Activated CD8-positive, alpha-beta T cell treated with anti-CD3 and anti-CD28 coated beads for 36 hours (primary cell): Measurements from ENCODE around the gene LNPEP. TPM values are rescaled to one million over a fixed set of nuclear protein-coding genes. Genes with fewer than 3 reads are reported as not detected.
A peak's percentile ranks its signal among the peaks of the same experiment; 100 is the strongest.

Experiments used
- ATAC-seq: fragments of 200-7000 bp; cut with Tn5 transposase; one replicate; pipeline ENCODE4 v1.10.0; 2021; ENCODE audit warnings: mild to moderate bottlenecking, moderate library complexity
- CTCF ChIA-PET: fragments of 350-600 bp; sonication (Branson Sonifier 250); formaldehyde crosslinking; loops from one replicate; lab custom pipeline; 2021; ENCODE audit warnings: antibody characterized with exemption; lab: Charles Lee
- POLR2A ChIA-PET: fragments of 350-600 bp; sonication (Branson Sonifier 250); formaldehyde crosslinking; loops from one replicate; lab custom pipeline; 2021; ENCODE audit warnings: antibody characterized with exemption; lab: Charles Lee
- DNase-seq: peaks from one replicate; pipeline ENCODE4 v3.0.0-alpha.2; 2020
- H3K27ac Mint-ChIP-seq: one replicate; pipeline ENCODE4 v1.8.0; 2021; ENCODE audit warnings: mild to moderate bottlenecking, mixed read lengths
- H3K27me3 Mint-ChIP-seq: one replicate; pipeline ENCODE4 v1.8.0; 2021; ENCODE audit warnings: mixed read lengths
- H3K36me3 Mint-ChIP-seq: one replicate; pipeline ENCODE4 v1.8.0; 2021; ENCODE audit warnings: low read depth, mixed read lengths
- H3K4me1 Mint-ChIP-seq: one replicate; pipeline ENCODE4 v1.8.0; 2021; ENCODE audit warnings: low read depth, mixed read lengths
- H3K4me3 Mint-ChIP-seq: one replicate; pipeline ENCODE4 v1.8.0; 2021; ENCODE audit warnings: mild to moderate bottlenecking, moderate library complexity, mixed read lengths
- H3K9me3 Mint-ChIP-seq: one replicate; pipeline ENCODE4 v1.8.0; 2021; ENCODE audit warnings: mixed read lengths
- intact Hi-C: fragments of 100-400 bp; cut with micrococcal nuclease; formaldehyde crosslinking; loops from one replicate; pipeline ENCODE4 v1.10.0; 2022
- total RNA-seq, 2 experiments: library from RNA; stranded (reverse); gene quantifications; one replicate each; pipeline ENCODE4 v1.2.3, GENCODE V29; 2021
- TF ChIP-seq, protein P1 (sequence below): fragments of 200-600 bp; IDR thresholded peaks from one replicate; pipeline ENCODE4 v1.8.0; 2022; ENCODE audit warnings: antibody characterized with exemption, mild to moderate bottlenecking

The LNPEP gene
- total RNA-seq, 2 experiments from 2014 or later = 51.2 to 53.7 TPM

DNA sequence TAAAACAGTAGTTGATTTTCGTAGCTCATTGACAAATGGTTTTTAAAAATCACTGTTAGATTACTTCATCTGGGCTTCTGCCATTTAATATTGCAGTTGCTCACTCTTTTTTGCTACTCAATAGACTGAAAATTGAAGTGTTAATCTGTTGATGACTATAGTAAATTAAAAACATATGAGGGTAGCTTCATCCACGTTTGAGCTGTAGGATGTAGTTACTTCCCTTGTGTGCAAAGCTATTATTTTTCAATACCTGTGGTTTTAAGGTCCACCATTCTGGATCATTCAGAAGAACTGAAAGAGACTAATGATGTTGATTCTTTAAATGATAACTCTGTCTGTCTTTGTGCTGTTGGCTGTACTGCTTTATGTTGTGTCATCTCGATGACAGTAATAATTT lies 74.7 kb downstream of the LNPEP start:
- CTCF ChIA-PET = interaction anchor here (1.0 to 2.4 kb wide), 7 partner anchors 13 to 151 kb away, joined by 3 to 15 read pairs (median 6); partner anchors contain the start of gene LIX1
- H3K36me3 Mint-ChIP-seq = peaks cover 35% of the 10 kb centered on the region
- TF ChIP-seq, protein P1, sequence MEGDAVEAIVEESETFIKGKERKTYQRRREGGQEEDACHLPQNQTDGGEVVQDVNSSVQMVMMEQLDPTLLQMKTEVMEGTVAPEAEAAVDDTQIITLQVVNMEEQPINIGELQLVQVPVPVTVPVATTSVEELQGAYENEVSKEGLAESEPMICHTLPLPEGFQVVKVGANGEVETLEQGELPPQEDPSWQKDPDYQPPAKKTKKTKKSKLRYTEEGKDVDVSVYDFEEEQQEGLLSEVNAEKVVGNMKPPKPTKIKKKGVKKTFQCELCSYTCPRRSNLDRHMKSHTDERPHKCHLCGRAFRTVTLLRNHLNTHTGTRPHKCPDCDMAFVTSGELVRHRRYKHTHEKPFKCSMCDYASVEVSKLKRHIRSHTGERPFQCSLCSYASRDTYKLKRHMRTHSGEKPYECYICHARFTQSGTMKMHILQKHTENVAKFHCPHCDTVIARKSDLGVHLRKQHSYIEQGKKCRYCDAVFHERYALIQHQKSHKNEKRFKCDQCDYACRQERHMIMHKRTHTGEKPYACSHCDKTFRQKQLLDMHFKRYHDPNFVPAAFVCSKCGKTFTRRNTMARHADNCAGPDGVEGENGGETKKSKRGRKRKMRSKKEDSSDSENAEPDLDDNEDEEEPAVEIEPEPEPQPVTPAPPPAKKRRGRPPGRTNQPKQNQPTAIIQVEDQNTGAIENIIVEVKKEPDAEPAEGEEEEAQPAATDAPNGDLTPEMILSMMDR = no peak

DNA sequence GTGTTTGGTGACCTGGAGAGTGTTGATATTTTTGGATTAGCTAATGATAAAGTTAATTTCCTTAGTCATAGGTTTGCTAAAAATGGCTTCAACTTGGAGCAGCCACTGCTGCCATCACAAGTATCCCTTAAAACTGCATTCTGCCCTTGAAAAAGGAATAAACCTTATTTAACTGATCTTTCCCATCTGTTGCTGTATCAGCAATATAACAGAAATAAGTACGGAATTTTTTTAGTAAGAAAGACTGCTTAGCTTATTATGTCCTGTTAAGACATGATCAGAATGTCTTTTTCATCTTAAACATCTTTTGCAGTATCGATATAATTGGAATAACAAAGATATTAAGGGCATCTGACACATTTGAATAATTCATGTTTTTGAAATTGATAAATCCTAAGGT lies 75.7 kb downstream of the LNPEP start:
- no peak overlapping the region for H3K4me3 Mint-ChIP-seq
- TF ChIP-seq, protein P1 = no peak
- intact Hi-C loops = no loop called here
- no peaks in the 10 kb centered on the region for H3K27me3 Mint-ChIP-seq
- peaks cover 37% of the 10 kb centered on the region for H3K36me3 Mint-ChIP-seq
- no peaks in the 10 kb centered on the region for H3K9me3 Mint-ChIP-seq
- DNase-seq = no peak
- ATAC-seq = no peak
- no peak overlapping the region for H3K27ac Mint-ChIP-seq
- ChIA-PET CTCF (interaction anchor here (1.0 to 2.4 kb wide), 6 partner anchors 14 to 150 kb away, joined by 3 to 15 read pairs (median 6); partner anchors contain the start of gene LIX1), POLR2A (interaction anchor here (0.7 kb wide), 1 partner anchor 17 kb away, joined by 3 read pairs; no protein-coding TSS in a partner anchor)
- H3K4me1 Mint-ChIP-seq = peaks cover 18% of the 10 kb centered on the region

More for the DNA sequence above, 74.7 kb downstream of the LNPEP start:
- H3K4me1 Mint-ChIP-seq = peaks cover 18% of the 10 kb centered on the region
- DNase-seq (no peak), ATAC-seq (no peak)
- POLR2A ChIA-PET = no interaction called here
- no peaks in the 10 kb centered on the region for H3K9me3 Mint-ChIP-seq
- H3K27ac Mint-ChIP-seq = no peak overlapping the region
- H3K27me3 Mint-ChIP-seq = no peaks in the 10 kb centered on the region
- intact Hi-C loops = no loop called here
- H3K4me3 Mint-ChIP-seq = no peak overlapping the region

DNA sequence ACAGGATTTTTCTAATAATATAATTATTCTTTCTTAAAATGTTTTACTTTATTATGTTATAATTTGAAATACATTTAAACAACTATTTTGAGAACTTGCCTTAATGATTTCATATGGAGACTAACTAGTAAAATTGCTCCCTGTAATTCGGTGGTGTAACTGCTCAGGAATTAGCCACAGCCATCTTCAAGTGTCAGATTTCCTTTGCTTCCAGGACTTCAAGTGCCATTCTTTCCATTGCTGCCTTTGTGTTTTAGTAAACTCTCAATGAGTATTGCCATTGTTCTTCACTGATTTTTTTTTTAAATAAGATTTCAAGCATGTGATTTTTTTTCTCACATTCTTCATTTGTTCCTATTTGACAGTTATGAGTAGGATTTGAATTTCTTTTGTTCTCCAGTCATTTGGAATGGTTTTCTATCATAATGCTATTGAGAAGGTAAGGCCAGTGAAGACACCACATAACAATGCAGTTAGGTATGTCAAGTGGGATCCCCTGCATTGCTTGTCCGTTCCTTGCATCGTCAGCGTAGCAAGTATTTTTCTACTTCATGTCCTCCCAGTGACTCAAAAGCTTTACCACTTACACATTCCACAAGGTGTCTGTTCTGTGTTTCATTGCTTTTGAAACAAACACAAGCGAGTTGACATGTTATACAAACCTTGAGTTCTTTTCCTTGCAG lies 83.7 kb downstream of the LNPEP start:
- peaks cover 52% of the 10 kb centered on the region for H3K36me3 Mint-ChIP-seq
- POLR2A ChIA-PET = no interaction called here
- ATAC-seq (no peak), DNase-seq (no peak)
- H3K27ac Mint-ChIP-seq = no peak overlapping the region
- H3K4me1 Mint-ChIP-seq = peaks cover 20% of the 10 kb centered on the region
- H3K4me3 Mint-ChIP-seq = no peak overlapping the region
- intact Hi-C loops = no loop called here
- H3K9me3 Mint-ChIP-seq = no peaks in the 10 kb centered on the region
- H3K27me3 Mint-ChIP-seq = no peaks in the 10 kb centered on the region
- CTCF ChIA-PET = interaction anchor here (1.0 kb wide), 1 partner anchor 142 kb away, joined by 3 read pairs; no protein-coding TSS in a partner anchor
- TF ChIP-seq, protein P1 = no peak

DNA sequence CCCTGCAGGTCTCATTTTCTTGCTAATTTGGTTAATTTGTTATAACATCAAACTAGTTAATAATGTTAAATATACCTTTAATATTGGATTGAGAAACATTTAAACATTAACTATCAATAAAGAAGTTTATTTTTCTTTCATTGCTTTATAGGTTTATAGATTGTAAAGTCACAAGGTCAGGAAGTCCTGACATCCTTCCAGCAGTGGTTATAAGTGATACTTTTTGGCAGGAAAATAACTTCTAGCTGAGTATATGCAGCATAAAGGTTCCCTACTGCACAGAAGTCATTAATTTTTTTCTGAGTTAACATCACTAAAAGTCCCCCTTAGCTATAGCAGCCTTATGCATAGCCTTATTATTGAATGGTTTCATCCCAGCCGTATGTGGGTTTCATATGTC lies 85.5 kb downstream of the LNPEP start:
- TF ChIP-seq, protein P1 = no peak
- POLR2A ChIA-PET = interaction anchor here (1.2 kb wide), 1 partner anchor 13 kb away, joined by 3 read pairs; no protein-coding TSS in a partner anchor
- CTCF ChIA-PET = interaction anchor here (0.7 to 1.6 kb wide), 4 partner anchors 10 to 153 kb away, joined by 3 to 6 read pairs (median 4); partner anchors contain the start of gene ERAP2
- H3K4me1 Mint-ChIP-seq = peaks cover 20% of the 10 kb centered on the region
- H3K27ac Mint-ChIP-seq = no peak overlapping the region
- H3K4me3 Mint-ChIP-seq = no peak overlapping the region
- DNase-seq (no peak), ATAC-seq (no peak)
- H3K9me3 Mint-ChIP-seq = no peaks in the 10 kb centered on the region
- intact Hi-C loops = no loop called here
- peaks cover 46% of the 10 kb centered on the region for H3K36me3 Mint-ChIP-seq
- H3K27me3 Mint-ChIP-seq = no peaks in the 10 kb centered on the region

DNA sequence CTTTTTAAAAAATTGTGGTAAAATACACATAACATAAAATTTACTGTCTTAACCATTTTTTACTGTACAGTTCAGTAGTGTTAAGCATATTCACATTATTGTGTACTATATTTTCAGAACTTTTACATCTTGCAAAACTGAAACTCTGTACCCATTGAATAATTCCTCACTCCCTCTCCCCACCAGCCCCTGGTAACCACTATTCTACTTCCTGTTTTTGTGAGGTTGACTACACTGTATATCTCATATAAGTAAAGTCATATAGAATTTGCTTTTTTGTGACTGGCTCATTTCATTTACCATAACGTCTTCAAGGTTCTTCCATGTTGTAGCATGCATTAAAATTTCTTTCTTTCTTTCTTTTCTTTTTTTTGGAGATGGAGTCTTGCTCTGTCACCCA lies 87.0 kb downstream of the LNPEP start:
- no peak overlapping the region for H3K4me3 Mint-ChIP-seq
- no peaks in the 10 kb centered on the region for H3K27me3 Mint-ChIP-seq
- H3K4me1 Mint-ChIP-seq = peaks cover 20% of the 10 kb centered on the region
- POLR2A ChIA-PET = no interaction called here
- CTCF ChIA-PET = interaction anchor here (1.0 to 1.6 kb wide), 2 partner anchors 139 to 154 kb away, joined by 3 to 6 read pairs; no protein-coding TSS in a partner anchor
- DNase-seq = peak; percentile 13
- peak overlapping the region; percentile 46 for H3K27ac Mint-ChIP-seq
- peaks cover 43% of the 10 kb centered on the region for H3K36me3 Mint-ChIP-seq
- peak; percentile 68 for ATAC-seq
- no peaks in the 10 kb centered on the region for H3K9me3 Mint-ChIP-seq
- TF ChIP-seq, protein P1 = no peak
- intact Hi-C loops = no loop called here
